GM12878 (cell line): ENCODE measurements around the gene CRAMP1. TPM values are rescaled to one million over a fixed set of nuclear protein-coding genes. Genes with fewer than 3 reads are reported as not detected.

Experiments
- ATAC-seq: fragments of 200-7000 bp; cut with Tn5 transposase; 3 replicates; pipeline ENCODE4 v1.9.1; 2020; ENCODE audit warnings: mild to moderate bottlenecking, moderate library complexity
- BruUV-seq: library from RNA; stranded (reverse); fragments of 400-500 nt; replicated peaks from 2 replicates; lab custom pipeline; 2021; lab: Mats Ljungman, UMichigan
- CTCF ChIA-PET: fragments of 300-600 bp; sonication (Branson Sonifier 250); formaldehyde crosslinking; extraction: SDS; loops from one replicate; lab custom pipeline; 2021; ENCODE audit warnings: inconsistent platforms; lab: Yijun Ruan, JAX
- POLR2A ChIA-PET: fragments of 350-600 bp; formaldehyde crosslinking; extraction: SDS; loops from one replicate; lab custom pipeline; 2021; ENCODE audit warnings: inconsistent platforms; lab: Charles Lee
- RAD21 ChIA-PET: fragments of 300-600 bp; sonication (Branson Sonifier 250); formaldehyde crosslinking; loops from one replicate; lab custom pipeline; 2023; ENCODE audit warnings: antibody characterized with exemption; ENCODE audit not compliant: unreplicated experiment; lab: Charles Lee
- SMC1A ChIA-PET: fragments of 300-600 bp; sonication (Branson Sonifier 250); formaldehyde crosslinking; loops from one replicate; lab custom pipeline; 2023; ENCODE audit not compliant: unreplicated experiment, uncharacterized antibody; lab: Charles Lee
- DNase-seq: peaks from one replicate; pipeline ENCODE4 v3.0.0-alpha.2; 2011; ENCODE audit warnings: low read depth, low spot score
- FAIRE-seq: peaks from 3 replicates; lab custom pipeline; 2011; peaks lifted over from hg19 to GRCh38; lab: Jason Lieb, UNC
- H2AFZ ChIP-seq: 2 replicates; pipeline ENCODE4 v1.6.0; 2011; ENCODE audit warnings: low read depth, low read length, control low read depth; ENCODE audit not compliant: control insufficient read depth
- H3K27ac ChIP-seq: 2 replicates; pipeline ENCODE4 v1.5.1; 2011; ENCODE audit warnings: control low read depth; ENCODE audit not compliant: control insufficient read depth, insufficient read depth
- H3K27me3 ChIP-seq, 2 experiments: replicated peaks in 1 of 2; 2 replicates each; pipeline versions ENCODE4 v1.6.0 to v1.6.1; 2011; ENCODE audit warnings: low read length in 1 of 2; ENCODE audit not compliant: control insufficient read depth in 2 of 2, insufficient read depth in 2 of 2
- H3K36me3 ChIP-seq, 2 experiments: 2 replicates each; pipeline ENCODE4 v1.5.1; 2011; ENCODE audit warnings: low read length in 1 of 2; ENCODE audit not compliant: control insufficient read depth in 2 of 2, insufficient read depth in 2 of 2
- H3K4me1 ChIP-seq: 2 replicates; pipeline ENCODE4 v1.6.1; 2011; ENCODE audit warnings: mild to moderate bottlenecking, low read length, moderate library complexity, mixed read lengths; ENCODE audit not compliant: control insufficient read depth, insufficient read depth
- H3K4me2 ChIP-seq: 2 replicates; pipeline ENCODE4 v1.6.0; 2011; ENCODE audit warnings: control low read depth; ENCODE audit not compliant: control insufficient read depth, insufficient read depth
- H3K4me3 ChIP-seq: fragments of 200-600 bp; sonication (generic); 2 replicates; pipeline ENCODE4 v1.5.1; 2016
- H3K79me2 ChIP-seq: 2 replicates; pipeline ENCODE4 v1.6.0; 2011; ENCODE audit warnings: low read length; ENCODE audit not compliant: control insufficient read depth, insufficient read depth
- H3K9ac ChIP-seq: 2 replicates; pipeline ENCODE4 v1.8.0; 2011; ENCODE audit warnings: low read length, control low read depth, mixed read lengths; ENCODE audit not compliant: control insufficient read depth, insufficient read depth
- H3K9me3 ChIP-seq: replicated peaks from 3 replicates; pipeline ENCODE4 v1.5.1; 2011; ENCODE audit warnings: mild to moderate bottlenecking, low read length; ENCODE audit not compliant: control insufficient read depth, insufficient read depth
- H4K20me1 ChIP-seq: 2 replicates; pipeline ENCODE4 v1.6.0; 2011; ENCODE audit not compliant: control insufficient read depth, insufficient read depth
- ASH2L ChIP-seq: fragments of 300-600, 200-600 bp; sonication (generic); IDR thresholded peaks from 2 replicates; pipeline ENCODE4 v1.6.1; 2017; ENCODE audit warnings: low read depth, mild to moderate bottlenecking, borderline replicate concordance
- BRCA1 ChIP-seq: IDR thresholded peaks from 2 replicates; pipeline ENCODE4 v1.6.1; 2011; ENCODE audit warnings: low read depth, low read length, improper control_type of control experiment
- CHD1 ChIP-seq: IDR thresholded peaks from 2 replicates; pipeline ENCODE4 v1.6.1; 2012; ENCODE audit warnings: low read depth, low read length, improper control_type of control experiment
- MTA2 ChIP-seq: fragments of 450-650 bp; IDR thresholded peaks from 2 replicates; pipeline ENCODE4 v1.6.1; 2016; ENCODE audit warnings: low read depth, mild to moderate bottlenecking, moderate library complexity
- NFIC ChIP-seq: IDR thresholded peaks from 2 replicates; pipeline ENCODE4 v1.6.1; 2012; ENCODE audit warnings: low read depth, mild to moderate bottlenecking, inconsistent platforms, low read length, moderate library complexity
- NFYB ChIP-seq: IDR thresholded peaks from 2 replicates; pipeline ENCODE4 v1.6.1; 2011; ENCODE audit warnings: low read depth, mild to moderate bottlenecking, low read length, improper control_type of control experiment, moderate library complexity; ENCODE audit not compliant: insufficient read depth
- NR2C1 ChIP-seq: fragments of 450-650 bp; IDR thresholded peaks from 2 replicates; pipeline ENCODE4 v1.6.1; 2017; ENCODE audit warnings: antibody characterized with exemption, mild to moderate bottlenecking, moderate library complexity
- RB1 ChIP-seq: fragments of 450-650 bp; formaldehyde crosslinking; IDR thresholded peaks from 2 replicates; pipeline ENCODE4 v1.6.1; 2017; ENCODE audit warnings: mild to moderate bottlenecking, borderline replicate concordance
- RELA ChIP-seq: fragments of 450-650 bp; IDR thresholded peaks from 2 replicates; pipeline ENCODE4 v1.8.0; 2014; ENCODE audit warnings: borderline replicate concordance; ENCODE audit not compliant: partially characterized antibody
- SIN3A ChIP-seq: IDR thresholded peaks from 2 replicates; pipeline ENCODE4 v1.6.1; 2012; ENCODE audit warnings: low read depth, low read length, improper control_type of control experiment
- SUPT20H ChIP-seq: IDR thresholded peaks from 2 replicates; pipeline ENCODE4 v1.6.1; 2011; ENCODE audit warnings: low read depth, mild to moderate bottlenecking, low read length, moderate library complexity, borderline replicate concordance; ENCODE audit not compliant: control insufficient read depth
- TAF1 ChIP-seq: IDR thresholded peaks from 2 replicates; pipeline ENCODE4 v1.6.1; 2011; ENCODE audit warnings: mild to moderate bottlenecking, low read depth, low read length, borderline replicate concordance
- TARDBP ChIP-seq: IDR thresholded peaks from 2 replicates; pipeline ENCODE4 v1.6.1; 2016; ENCODE audit warnings: borderline replicate concordance
- USF2 ChIP-seq: IDR thresholded peaks from 2 replicates; pipeline ENCODE4 v1.6.1; 2011; ENCODE audit warnings: low read depth, low read length, improper control_type of control experiment, borderline replicate concordance
- YY1 ChIP-seq: IDR thresholded peaks from 2 replicates; pipeline ENCODE4 v1.6.1; 2011; ENCODE audit warnings: low read depth, mild to moderate bottlenecking, low read length
- ZNF687 ChIP-seq: fragments of 450-650 bp; IDR thresholded peaks from 2 replicates; pipeline ENCODE4 v1.6.1; 2017; ENCODE audit warnings: mild to moderate bottlenecking, moderate library complexity
- WGBS: methylation state at CpG from one replicate; pipeline ENCODE4 v1.1.6; 2016; ENCODE audit warnings: low lambda C conversion rate; ENCODE audit not compliant: insufficient replicate concordance, insufficient coverage; ENCODE audit errors: missing lambda C conversion rate; 5-methylcytosine and 5-hydroxymethylcytosine counted together
- in situ Hi-C: fragments of 300-500 bp; cut with MboI; formaldehyde crosslinking; loops from 9 replicates; pipeline ENCODE4 v1.14.3; 2018; ENCODE audit warnings: mixed read lengths
- intact Hi-C: fragments of 100-400 bp; cut with micrococcal nuclease; formaldehyde crosslinking; loops from one replicate; pipeline ENCODE4 v1.14.2; 2022; ENCODE audit not compliant: unreplicated experiment
- polyA plus RNA-seq, 11 experiments: library from polyadenylated mRNA; depleted of rRNA in 4 of 11; unstranded in 6 of 11; stranded (reverse) in 5 of 11; fragments of >200 nt; fragmentation: Nextera tagmentation in 4 of 11; fragmentation: Illumina TruSeq in 1 of 11; extraction: Ambion mirVana in 4 of 11; extraction: Trizol in 1 of 11; gene quantifications; 1 replicate in 1 of 11; 2 replicates in 10 of 11; pipeline versions ENCODE4 v1.2.1 to v1.2.3, GENCODE V29; 2011 to 2016; ENCODE audit warnings: inconsistent platforms in 2 of 11, missing spikeins in 2 of 11, low read depth in 1 of 11
- total RNA-seq, 4 experiments: library from RNA; depleted of rRNA in 3 of 4; stranded (reverse); fragments of >200 nt in 3 of 4; fragmentation: Illumina TruSeq in 1 of 4; extraction: Trizol in 1 of 4; gene quantifications; 2 replicates each; pipeline versions ENCODE4 v1.2.1 to v1.2.3, GENCODE V29; 2013 to 2021
- TF ChIP-seq, protein P1 (sequence below): fragments of 150-350 bp; IDR thresholded peaks from 2 replicates; pipeline ENCODE4 v1.6.1; 2014; ENCODE audit warnings: mild to moderate bottlenecking, low read depth, low read length
- TF ChIP-seq, protein P2 (sequence below): fragments of 450-650 bp; IDR thresholded peaks from 2 replicates; pipeline ENCODE4 v1.6.1; 2017; ENCODE audit warnings: mild to moderate bottlenecking

Gene CRAMP1
- total and polyA plus RNA-seq, 10 of the 15 experiments (the other 5 are each of a cell fraction or from before 2014, with no cell fraction given) = 0.37 to 9.8 (median 3.9) TPM

- CTCF ChIA-PET = no interaction called here
- POLR2A ChIA-PET = no interaction called here
- Histone ChIP-seq H3K9ac (no peak overlapping the region), H3K9me3 (no peaks in the 10 kb centered on the region), H3K4me2 (no peak overlapping the region), H3K4me1 (no peaks in the 10 kb centered on the region), H3K27ac (no peak overlapping the region), H3K4me3 (no peak overlapping the region), H2AFZ (no peak overlapping the region), H3K27me3 (no peaks in the 10 kb centered on the region), H3K79me2 (no peaks in the 10 kb centered on the region), H4K20me1 (no peaks in the 10 kb centered on the region), H3K36me3 (peaks cover 8 to 37% of the 10 kb centered on the region in 2 experiments; a peak in 3 of 4 replicates)
- RAD21 ChIA-PET = interaction anchor here (0.6 kb wide), 1 partner anchor 1082 kb away, joined by 3 read pairs; the partner anchor contains the start of gene SRRM2
- BruUV-seq = no TSS peak
- intact Hi-C loops (no loop called here), in situ Hi-C loops (no loop called here)
- SMC1A ChIA-PET = no interaction called here
- FAIRE-seq (no peak), DNase-seq (no peak), ATAC-seq (no peak)
- 100% methylated on average over 14 of the region's 19 CpGs for WGBS
- TF ChIP-seq CHD1 = no peak
- no peak for TF ChIP-seq SIN3A
- TF ChIP-seq MTA2 = no peak
- no peak for TF ChIP-seq NFIC
- no peak for TF ChIP-seq RB1
- no peak for TF ChIP-seq NR2C1
- TF ChIP-seq BRCA1 = no peak
- no peak for TF ChIP-seq ASH2L
- no peak for TF ChIP-seq ZNF687
- TF ChIP-seq, protein P1, sequence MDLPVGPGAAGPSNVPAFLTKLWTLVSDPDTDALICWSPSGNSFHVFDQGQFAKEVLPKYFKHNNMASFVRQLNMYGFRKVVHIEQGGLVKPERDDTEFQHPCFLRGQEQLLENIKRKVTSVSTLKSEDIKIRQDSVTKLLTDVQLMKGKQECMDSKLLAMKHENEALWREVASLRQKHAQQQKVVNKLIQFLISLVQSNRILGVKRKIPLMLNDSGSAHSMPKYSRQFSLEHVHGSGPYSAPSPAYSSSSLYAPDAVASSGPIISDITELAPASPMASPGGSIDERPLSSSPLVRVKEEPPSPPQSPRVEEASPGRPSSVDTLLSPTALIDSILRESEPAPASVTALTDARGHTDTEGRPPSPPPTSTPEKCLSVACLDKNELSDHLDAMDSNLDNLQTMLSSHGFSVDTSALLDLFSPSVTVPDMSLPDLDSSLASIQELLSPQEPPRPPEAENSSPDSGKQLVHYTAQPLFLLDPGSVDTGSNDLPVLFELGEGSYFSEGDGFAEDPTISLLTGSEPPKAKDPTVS = no peak
- TF ChIP-seq RELA = no peak
- no peak for TF ChIP-seq TARDBP
- no peak for TF ChIP-seq SUPT20H
- no peak for TF ChIP-seq YY1
- TF ChIP-seq, protein P2, sequence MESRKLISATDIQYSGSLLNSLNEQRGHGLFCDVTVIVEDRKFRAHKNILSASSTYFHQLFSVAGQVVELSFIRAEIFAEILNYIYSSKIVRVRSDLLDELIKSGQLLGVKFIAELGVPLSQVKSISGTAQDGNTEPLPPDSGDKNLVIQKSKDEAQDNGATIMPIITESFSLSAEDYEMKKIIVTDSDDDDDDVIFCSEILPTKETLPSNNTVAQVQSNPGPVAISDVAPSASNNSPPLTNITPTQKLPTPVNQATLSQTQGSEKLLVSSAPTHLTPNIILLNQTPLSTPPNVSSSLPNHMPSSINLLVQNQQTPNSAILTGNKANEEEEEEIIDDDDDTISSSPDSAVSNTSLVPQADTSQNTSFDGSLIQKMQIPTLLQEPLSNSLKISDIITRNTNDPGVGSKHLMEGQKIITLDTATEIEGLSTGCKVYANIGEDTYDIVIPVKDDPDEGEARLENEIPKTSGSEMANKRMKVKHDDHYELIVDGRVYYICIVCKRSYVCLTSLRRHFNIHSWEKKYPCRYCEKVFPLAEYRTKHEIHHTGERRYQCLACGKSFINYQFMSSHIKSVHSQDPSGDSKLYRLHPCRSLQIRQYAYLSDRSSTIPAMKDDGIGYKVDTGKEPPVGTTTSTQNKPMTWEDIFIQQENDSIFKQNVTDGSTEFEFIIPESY = no peak
- no peak for TF ChIP-seq TAF1
- no peak for TF ChIP-seq NFYB
- TF ChIP-seq USF2 = no peak
These were observed 58.2 kb downstream of the CRAMP1 start for GRCh38 chr16:1670371-1670770.
